K562 (cell line): ENCODE data around the gene TMEM63A. TPM values are rescaled to one million over a fixed set of nuclear protein-coding genes. Genes with fewer than 3 reads are reported as not detected.
A peak's percentile ranks its signal among the peaks of the same experiment; 100 is the strongest.

Experiments
- BRF1 ChIP-seq: IDR thresholded peaks from 3 replicates; pipeline ENCODE4 v1.6.1; 2011; ENCODE audit warnings: borderline replicate concordance, mild to moderate bottlenecking; ENCODE audit not compliant: insufficient read length; ENCODE audit errors: extremely low read depth
- CREM ChIP-seq: IDR thresholded peaks from 2 replicates; pipeline ENCODE4 v1.6.1; 2014; ENCODE audit warnings: antibody characterized with exemption, low read depth
- FIP1L1 ChIP-seq: fragments of 200-400 bp; formaldehyde crosslinking; IDR thresholded peaks from 2 replicates; pipeline ENCODE4 v1.6.1; 2018; ENCODE audit warnings: mild to moderate bottlenecking, low read depth, low read length; ENCODE audit not compliant: poor library complexity, severe bottlenecking
- HMG20B ChIP-seq: fragments of 250-450 bp; sonication (Bioruptor Pico); IDR thresholded peaks from 2 replicates; pipeline ENCODE4 v1.5.0; 2021; ENCODE audit warnings: mild to moderate bottlenecking
- NFYB ChIP-seq: IDR thresholded peaks from 2 replicates; pipeline ENCODE4 v1.6.1; 2011; ENCODE audit warnings: mild to moderate bottlenecking, moderate library complexity; ENCODE audit not compliant: insufficient read length; ENCODE audit errors: extremely low read depth
- NR2C1 ChIP-seq, 2 experiments: fragments of 450-650 bp; IDR thresholded peaks; 2 replicates each; pipeline ENCODE4 v1.6.1; 2017; ENCODE audit warnings: mild to moderate bottlenecking in 2 of 2, antibody characterized with exemption in 1 of 2, inconsistent platforms in 1 of 2, missing compliant biosample characterization in 1 of 2, missing genetic modification characterization in 1 of 2
- NR2F6 ChIP-seq: fragments of 450-650 bp; formaldehyde crosslinking; IDR thresholded peaks from 2 replicates; pipeline ENCODE4 v1.4.0; 2020; ENCODE audit warnings: mild to moderate bottlenecking
- POLR2B ChIP-seq: fragments of 450-650 bp; IDR thresholded peaks from 2 replicates; pipeline ENCODE4 v1.6.1; 2018; ENCODE audit warnings: low read depth; ENCODE audit not compliant: partially characterized antibody
- POLR2H ChIP-seq: IDR thresholded peaks from 2 replicates; pipeline ENCODE4 v1.6.1; 2016; ENCODE audit warnings: missing genetic modification characterization, low read depth, mild to moderate bottlenecking, control low read depth, missing compliant biosample characterization, moderate library complexity
- RFX5 ChIP-seq: IDR thresholded peaks from 2 replicates; pipeline ENCODE4 v1.6.1; 2011; ENCODE audit warnings: low read depth, mild to moderate bottlenecking, improper control_type of control experiment, low read length
- SMAD1 ChIP-seq: fragments of 150-350 bp; IDR thresholded peaks from 2 replicates; pipeline ENCODE4 v1.6.1; 2014; ENCODE audit warnings: low read length, low read depth; ENCODE audit not compliant: partially characterized antibody
- SMARCE1 ChIP-seq: fragments of 450-650 bp; IDR thresholded peaks from 2 replicates; pipeline ENCODE4 v1.7.1; 2016; ENCODE audit warnings: mild to moderate bottlenecking
- YY1 ChIP-seq, 3 experiments: IDR thresholded peaks; 2 replicates each; pipeline ENCODE4 v1.6.1; 2011; ENCODE audit warnings: low read length in 2 of 3, mild to moderate bottlenecking in 2 of 3, moderate library complexity in 2 of 3, borderline replicate concordance in 1 of 3, control low read depth in 1 of 3, low read depth in 1 of 3; ENCODE audit not compliant: insufficient read depth in 3 of 3, insufficient replicate concordance in 2 of 3, control insufficient read depth in 1 of 3, insufficient read length in 1 of 3; ENCODE audit errors: extremely low read depth in 1 of 3
- ZNF395 ChIP-seq: fragments of 200-800 bp; sonication (Bioruptor generic); IDR thresholded peaks from 2 replicates; pipeline ENCODE4 v1.6.1; 2017; ENCODE audit warnings: missing genetic modification characterization, missing compliant biosample characterization
- ZNF431 ChIP-seq: sonication (generic); formaldehyde crosslinking; IDR thresholded peaks from 2 replicates; pipeline ENCODE4 v1.8.0; 2022; ENCODE audit warnings: mild to moderate bottlenecking, missing genetic modification reagents
- ZNF449 ChIP-seq: fragments of 250-450 bp; sonication (Bioruptor Pico); IDR thresholded peaks from 2 replicates; pipeline ENCODE4 v1.8.0; 2022; ENCODE audit warnings: moderate library complexity, mild to moderate bottlenecking, inconsistent platforms
- polyA plus RNA-seq, 8 experiments: library from polyadenylated mRNA; depleted of rRNA in 4 of 8; stranded (reverse) in 5 of 8; unstranded in 3 of 8; fragments of >200 nt; fragmentation: Nextera tagmentation in 2 of 8; fragmentation: Illumina TruSeq in 1 of 8; extraction: Ambion mirVana in 2 of 8; extraction: Trizol in 1 of 8; gene quantifications; 2 replicates each; pipeline versions ENCODE4 v1.2.1 to v1.2.3, GENCODE V29; 2011 to 2014; ENCODE audit warnings: inconsistent platforms in 1 of 8, missing spikeins in 1 of 8
- total RNA-seq, 7 experiments: library from RNA; depleted of rRNA in 6 of 7; stranded (reverse); fragments of >200 nt in 6 of 7; fragmentation: Illumina TruSeq in 2 of 7; extraction: Trizol in 2 of 7; gene quantifications; 2 replicates each; pipeline versions ENCODE4 v1.2.1 to v1.2.3, GENCODE V29; 2011 to 2021; ENCODE audit warnings: low replicate concordance in 1 of 7

Gene TMEM63A
- total and polyA plus RNA-seq, 9 of the 15 experiments (the other 6 are each of a cell fraction or from before 2014, with no cell fraction given): 2.0 to 54.6 (median 17.5) TPM

GRCh38 chr1:225923692-225924555, 41.7 kb upstream of the TMEM63A start, which contains the start of gene PYCR2 (continued):
- TF ChIP-seq ZNF395 (peak; percentile 68), NR2C1 (IDR thresholded peaks at IDR 0.05) (no peak), NR2C1 (tag; IDR thresholded peaks at IDR 0.05) (no peak), RFX5 (no peak), ZNF431 (peak; percentile 83), NR2F6 (peak; percentile 75; the same call in 1 of the 2 replicates), YY1 (IDR thresholded peaks at IDR 0.05; ENCODE audit: borderline replicate concordance in 1 of 3, control insufficient read depth in 1 of 3, extremely low read depth in 1 of 3, insufficient read depth in 3 of 3, insufficient read length in 1 of 3, insufficient replicate concordance in 2 of 3, low read depth in 1 of 3, low read length in 2 of 3) (peak; percentile 41 to 92 (median 84)), NFYB (peak; percentile 82), POLR2B (peak; percentile 95), CREM (peak; percentile 84), POLR2H (peak; percentile 90), FIP1L1 (peak; percentile 95), BRF1 (no peak), ZNF449 (CRISPR knock-in tag) (0 out of 2 replicates have a peak, but pooled peaks have one; percentile 54), SMAD1 (peak; percentile 71), SMARCE1 (no peak), HMG20B (no peak)
